B cell (primary cell): ENCODE results near the gene GPR158. TPM values are rescaled to one million over a fixed set of nuclear protein-coding genes. Genes with fewer than 3 reads are reported as not detected.

ENCODE experiments used
- ATAC-seq: fragments of 200-7000 bp; cut with Tn5 transposase; one replicate; pipeline ENCODE4 v1.10.0; 2021; ENCODE audit warnings: low read depth, mild to moderate bottlenecking, moderate number of reproducible peaks, moderate library complexity
- CTCF ChIA-PET: fragments of 350-600 bp; sonication (Branson Sonifier 250); formaldehyde crosslinking; loops from one replicate; lab custom pipeline; 2021; ENCODE audit warnings: antibody characterized with exemption, inconsistent platforms; lab: Charles Lee
- POLR2A ChIA-PET: fragments of 350-600 bp; sonication (Branson Sonifier 250); formaldehyde crosslinking; loops from one replicate; lab custom pipeline; 2021; ENCODE audit warnings: antibody characterized with exemption; lab: Charles Lee
- DNase-seq: peaks from one replicate; pipeline ENCODE4 v3.0.0; 2013
- H2AFZ ChIP-seq: 2 replicates; pipeline ENCODE4 v1.6.1; 2012; ENCODE audit warnings: mild to moderate bottlenecking, low read depth, low read length; ENCODE audit not compliant: insufficient read depth, poor library complexity, severe bottlenecking
- H3K27ac ChIP-seq, 2 donors: 1 replicate in 1 of 2; 2 replicates in 1 of 2; pipeline ENCODE4 v1.5.1; 2012 to 2013; ENCODE audit warnings: low read length in 2 of 2, mild to moderate bottlenecking in 2 of 2, moderate library complexity in 1 of 2
- H3K27me3 ChIP-seq, 4 experiments: fragments of 200-600 bp in 1 of 4; sonication (generic) in 1 of 4; replicated peaks in 1 of 4; 1 replicate in 2 of 4; 2 replicates in 2 of 4; pipeline versions ENCODE4 v1.6.1 to v1.7.0; 2013 to 2016; ENCODE audit warnings: low read length in 3 of 4, mild to moderate bottlenecking in 2 of 4, mixed read lengths in 1 of 4, moderate library complexity in 1 of 4; ENCODE audit not compliant: insufficient read depth in 4 of 4, control insufficient read depth in 3 of 4; ENCODE audit errors: control extremely low read depth in 1 of 4
- H3K36me3 ChIP-seq, 2 experiments: replicated peaks in 1 of 2; 1 replicate in 1 of 2; 2 replicates in 1 of 2; pipeline versions ENCODE4 v1.6.1 to v1.7.1; 2013; ENCODE audit warnings: low read length in 1 of 2; ENCODE audit not compliant: insufficient read depth in 2 of 2, control insufficient read depth in 1 of 2; ENCODE audit errors: control extremely low read depth in 1 of 2, extremely low read depth in 1 of 2
- H3K4me1 ChIP-seq, 2 donors: fragments of 200-600 bp in 1 of 2; sonication (generic) in 1 of 2; 1 replicate in 1 of 2; 2 replicates in 1 of 2; pipeline versions ENCODE4 v1.5.1 to v1.6.1; 2013 to 2017; ENCODE audit warnings: low read length in 2 of 2; ENCODE audit not compliant: control insufficient read depth in 2 of 2, insufficient read depth in 2 of 2
- H3K4me2 ChIP-seq: replicated peaks from 2 replicates; pipeline ENCODE3; 2012; ENCODE audit warnings: mild to moderate bottlenecking, low read depth, low read length; ENCODE audit not compliant: poor library complexity, severe bottlenecking
- H3K4me3 ChIP-seq, 5 experiments: fragments of 200-600 bp in 1 of 5; sonication (generic) in 1 of 5; 1 replicate in 3 of 5; 2 replicates in 2 of 5; pipeline versions ENCODE4 v1.5.1 to v1.7.0; 2011 to 2016; ENCODE audit warnings: low read length in 4 of 5, mild to moderate bottlenecking in 4 of 5, low read depth in 2 of 5, control low read depth in 1 of 5, moderate library complexity in 1 of 5; ENCODE audit not compliant: insufficient read depth in 1 of 5; ENCODE audit errors: control extremely low read depth in 1 of 5, extremely low read depth in 1 of 5
- H3K79me2 ChIP-seq: fragments of 200-600 bp; sonication (generic); one replicate; pipeline ENCODE4 v1.6.0; 2016; ENCODE audit warnings: low read length; ENCODE audit not compliant: control insufficient read depth, insufficient read depth
- H3K9ac ChIP-seq: fragments of 200-600 bp; sonication (generic); 2 replicates; pipeline ENCODE4 v1.6.1; 2017; ENCODE audit warnings: mild to moderate bottlenecking, low read length, moderate library complexity
- H3K9me3 ChIP-seq, 3 donors: one replicate each; pipeline versions ENCODE4 v1.6.1 to v1.7.1; 2013; ENCODE audit warnings: low read length in 2 of 3; ENCODE audit not compliant: control insufficient read depth in 2 of 3, insufficient read depth in 1 of 3; ENCODE audit errors: control extremely low read depth in 1 of 3
- H4K20me1 ChIP-seq: 2 replicates; pipeline ENCODE4 v1.6.0; 2012; ENCODE audit warnings: mild to moderate bottlenecking, low read length; ENCODE audit not compliant: insufficient read depth, control insufficient read depth, poor library complexity, severe bottlenecking
- H3K27ac Mint-ChIP-seq: one replicate; pipeline ENCODE4 v1.8.0; 2021; ENCODE audit warnings: mixed read lengths
- H3K27me3 Mint-ChIP-seq: one replicate; pipeline ENCODE4 v1.8.0; 2021; ENCODE audit warnings: mixed read lengths
- H3K4me1 Mint-ChIP-seq: one replicate; pipeline ENCODE4 v1.8.0; 2021; ENCODE audit warnings: mixed read lengths
- H3K4me3 Mint-ChIP-seq: one replicate; pipeline ENCODE4 v1.8.0; 2021; ENCODE audit warnings: mixed read lengths
- H3K9me3 Mint-ChIP-seq: one replicate; pipeline ENCODE4 v1.8.0; 2022; ENCODE audit warnings: mixed read lengths; ENCODE audit not compliant: insufficient read depth
- CTCF ChIP-seq: fragments of 200-600 bp; IDR thresholded peaks from one replicate; pipeline ENCODE4 v1.8.0; 2022; ENCODE audit warnings: antibody characterized with exemption, mild to moderate bottlenecking
- EZH2 ChIP-seq: IDR thresholded peaks from 2 replicates; pipeline ENCODE4 v1.6.1; 2012; ENCODE audit warnings: borderline replicate concordance, low read depth, mild to moderate bottlenecking, moderate library complexity, low read length; ENCODE audit not compliant: insufficient read depth, poor library complexity, severe bottlenecking
- WGBS: methylation state at CpG from one replicate; pipeline ENCODE4 v1.1.5; 2013; ENCODE audit warnings: missing lambda C conversion rate; ENCODE audit not compliant: insufficient coverage; 5-methylcytosine and 5-hydroxymethylcytosine counted together
- intact Hi-C: fragments of 100-400 bp; cut with micrococcal nuclease; formaldehyde crosslinking; loops from one replicate; pipeline ENCODE4 v1.10.0; 2022
- polyA plus RNA-seq: library from polyadenylated mRNA; depleted of rRNA; stranded (reverse); fragments of >200 nt; gene quantifications from 2 replicates; pipeline ENCODE4 v1.2.3, GENCODE V29; 2012
- total RNA-seq, 2 donors: library from RNA; stranded (reverse); fragments of 120-200 nt in 1 of 2; gene quantifications; 1 replicate in 1 of 2; 2 replicates in 1 of 2; pipeline versions ENCODE4 v1.2.3 to v1.2.4, GENCODE V29; 2013 to 2022

The GPR158 gene
- total and polyA plus RNA-seq, 2 donors (not counting 1 experiment from before 2014, with no cell fraction given), result not detected

- CTCF ChIA-PET, result no interaction called here
- no peaks in the 10 kb centered on the region for H3K27me3 Mint-ChIP-seq
- no peak overlapping the region for H3K4me3 ChIP-seq
- no peak overlapping the region for H2AFZ ChIP-seq
- DNase-seq (no peak), ATAC-seq (no peak)
- TF ChIP-seq EZH2, result no peak
- no peak for TF ChIP-seq CTCF
- no peaks in the 10 kb centered on the region for H3K4me1 ChIP-seq
- H3K27ac Mint-ChIP-seq, result no peak overlapping the region
- H3K27ac ChIP-seq, result no peak overlapping the region
- no peak overlapping the region for H3K4me2 ChIP-seq
- POLR2A ChIA-PET, result no interaction called here
- no peaks in the 10 kb centered on the region for H3K9me3 ChIP-seq
- no peaks in the 10 kb centered on the region for H3K79me2 ChIP-seq
- intact Hi-C loops, result no loop called here
- H3K9ac ChIP-seq, result no peak overlapping the region
- no peak overlapping the region for H3K4me3 Mint-ChIP-seq
- WGBS, result 81% methylated on average over 4 of the region's 5 CpGs
- no peaks in the 10 kb centered on the region for H3K9me3 Mint-ChIP-seq
- H4K20me1 ChIP-seq, result no peaks in the 10 kb centered on the region
- no peaks in the 10 kb centered on the region for H3K36me3 ChIP-seq
- H3K4me1 Mint-ChIP-seq, result no peaks in the 10 kb centered on the region
- no peaks in the 10 kb centered on the region for H3K27me3 ChIP-seq
These were observed 86.8 kb downstream of the GPR158 start for GRCh38 chr10:25261558-25261957.

- Mint-ChIP-seq H3K27me3 (no peaks in the 10 kb centered on the region), H3K4me3 (no peak overlapping the region), H3K4me1 (no peaks in the 10 kb centered on the region), H3K27ac (no peak overlapping the region), H3K9me3 (no peaks in the 10 kb centered on the region)
- intact Hi-C loops, result no loop called here
- no peaks in the 10 kb centered on the region for H3K79me2 ChIP-seq
- H3K4me3 ChIP-seq, result no peak overlapping the region
- no peaks in the 10 kb centered on the region for H4K20me1 ChIP-seq
- DNase-seq (no peak), ATAC-seq (no peak)
- no peak overlapping the region for H3K27ac ChIP-seq
- H3K36me3 ChIP-seq, result no peaks in the 10 kb centered on the region
- H3K9me3 ChIP-seq, result no peaks in the 10 kb centered on the region
- H3K4me1 ChIP-seq, result no peaks in the 10 kb centered on the region
- H2AFZ ChIP-seq, result no peak overlapping the region
- CTCF ChIA-PET, result no interaction called here
- no peaks in the 10 kb centered on the region for H3K27me3 ChIP-seq
- POLR2A ChIA-PET, result no interaction called here
- no peak overlapping the region for H3K9ac ChIP-seq
- TF ChIP-seq CTCF, result no peak
- WGBS, result 33% methylated on average over 1 of the region's 1 CpG
- no peak overlapping the region for H3K4me2 ChIP-seq
These were observed 89.1 kb downstream of the GPR158 start for GRCh38 chr10:25263931-25264330.
